ENCODE results near the gene CA5B. TPM values are rescaled to one million over a fixed set of nuclear protein-coding genes. Genes with fewer than 3 reads are reported as not detected.
"Not testable (repeated sequence)": the region's sequence is repeated elsewhere in the genome, so short reads cannot be mapped to it uniquely, and the experiment has no call there.

The CA5B gene
- polyA plus RNA-seq, 3 donors: 1.8 to 11.2 (median 7.4) TPM

- WGBS, 3 donors: 0 to 1% (median 0%) methylated on average over 15 of the region's 15 CpGs
- H3K27ac ChIP-seq (ENCODE audit: low read depth, low read length): no peak overlapping the region
Observed at GRCh38 chrX:15790769-15791290, 52.8 kb downstream of the CA5B start.

- H3K27ac ChIP-seq (ENCODE audit: low read depth, low read length): no peak overlapping the region
- 73 to 97% (median 93%) methylated on average over 4 of the region's 4 CpGs for WGBS, 3 donors
Observed at GRCh38 chrX:15797707-15798106, 59.6 kb downstream of the CA5B start.

GRCh38 chrX:15804563-15804962 lies 66.5 kb downstream of the CA5B start:
- H3K27ac ChIP-seq (ENCODE audit: low read depth, low read length): no peak overlapping the region

- 93 to 99% (median 95%) methylated on average over 3 to 4 of the region's 4 CpGs for WGBS, 3 donors
- H3K27ac ChIP-seq (ENCODE audit: low read depth, low read length): no peak overlapping the region
Observed at GRCh38 chrX:15808254-15808653, 70.2 kb downstream of the CA5B start.

- H3K27ac ChIP-seq (ENCODE audit: low read depth, low read length): no peak overlapping the region
- WGBS, 3 donors: 71 to 92% (median 85%) methylated on average over 8 of the region's 8 CpGs
Observed at GRCh38 chrX:15812192-15812938, 74.3 kb downstream of the CA5B start.

GRCh38 chrX:15813416-15813815 lies 75.3 kb downstream of the CA5B start:
- WGBS, 3 donors: 31 to 97% (median 87%) methylated on average over 1 of the region's 1 CpG
- no peak overlapping the region for H3K27ac ChIP-seq (ENCODE audit: low read depth, low read length)

GRCh38 chrX:15814771-15815365 lies 76.8 kb downstream of the CA5B start:
- H3K27ac ChIP-seq (ENCODE audit: low read depth, low read length): no peak overlapping the region
- WGBS, 3 donors: 66 to 92% (median 80%) methylated on average over 6 of the region's 6 CpGs

- H3K27ac ChIP-seq (ENCODE audit: low read depth, low read length): no peak overlapping the region
- WGBS, 3 donors: 52 to 72% (median 64%) methylated on average over 9 to 10 of the region's 10 CpGs
Observed at GRCh38 chrX:15815779-15816437, 77.8 kb downstream of the CA5B start.

- H3K27ac ChIP-seq (ENCODE audit: low read depth, low read length): no peak overlapping the region
- WGBS, 3 donors: 56 to 67% (median 58%) methylated on average over 1 of the region's 1 CpG
Observed at GRCh38 chrX:15816438-15816809, 78.4 kb downstream of the CA5B start.

- no peak overlapping the region for H3K27ac ChIP-seq (ENCODE audit: low read depth, low read length)
- 39 to 76% (median 49%) methylated on average over 4 of the region's 4 CpGs for WGBS, 3 donors
Observed at GRCh38 chrX:15816886-15817285, 78.8 kb downstream of the CA5B start.

- H3K27ac ChIP-seq (ENCODE audit: low read depth, low read length): no peak overlapping the region
- WGBS, 3 donors: 77 to 88% (median 87%) methylated on average over 14 of the region's 14 CpGs
Observed at GRCh38 chrX:15820106-15821073, 82.3 kb downstream of the CA5B start.

- H3K27ac ChIP-seq (ENCODE audit: low read depth, low read length): no peak overlapping the region
- WGBS, 3 donors: 95 to 97% (median 96%) methylated on average over 17 to 23 of the region's 23 CpGs
Observed at GRCh38 chrX:15822922-15823321, 84.9 kb downstream of the CA5B start.

- no peak overlapping the region for H3K27ac ChIP-seq (ENCODE audit: low read depth, low read length)
- WGBS, 3 donors: 65 to 89% (median 76%) methylated on average over 5 of the region's 5 CpGs
Observed at GRCh38 chrX:15825936-15826335, 87.9 kb downstream of the CA5B start.

- WGBS, 3 donors: 82 to 100% (median 87%) methylated on average over 1 of the region's 1 CpG
- H3K27ac ChIP-seq (ENCODE audit: low read depth, low read length): no peak overlapping the region
Observed at GRCh38 chrX:15829217-15829616, 91.1 kb downstream of the CA5B start.

- not testable (repeated sequence) for H3K27ac ChIP-seq (ENCODE audit: low read depth, low read length)
- WGBS, 3 donors: 86% methylated on average over 1 of the region's 2 CpGs; no CpG with 5 or more reads in 2 of the 3 donors
Observed at GRCh38 chrX:15831347-15831746, 93.3 kb downstream of the CA5B start.

GRCh38 chrX:15834053-15834452 lies 96.0 kb downstream of the CA5B start:
- WGBS, 3 donors: 58 to 69% (median 60%) methylated on average over 3 of the region's 3 CpGs
- no peak overlapping the region for H3K27ac ChIP-seq (ENCODE audit: low read depth, low read length)

- no peak overlapping the region for H3K27ac ChIP-seq (ENCODE audit: low read depth, low read length)
- 54 to 89% (median 83%) methylated on average over 5 of the region's 5 CpGs for WGBS, 3 donors
Observed at GRCh38 chrX:15834827-15835595, 96.9 kb downstream of the CA5B start.

Data from adipose tissue (tissue), 3 donors.